ENCODE measurements around the gene ZNF709. TPM values are rescaled to one million over a fixed set of nuclear protein-coding genes. Genes with fewer than 3 reads are reported as not detected.

ZNF709 gene
- total and polyA plus RNA-seq, 2 of the 13 experiments (the other 11 are each of a cell fraction or from before 2014, with no cell fraction given) = 1.5 to 3.9 TPM

- TF ChIP-seq ZNF609 (CRISPR knock-in tag; IDR thresholded peaks at IDR 0.05; ENCODE audit: borderline replicate concordance) (peak; percentile 80), SP4 (CRISPR knock-in tag; IDR thresholded peaks at IDR 0.05) (peak; percentile 92; the same call in 1 of the 2 replicates), ZIK1 (CRISPR knock-in tag; IDR thresholded peaks at IDR 0.05; ENCODE audit: borderline replicate concordance, low read depth) (peak; percentile 72; the same call in 1 of the 2 replicates), KLF6 (CRISPR knock-in tag; IDR thresholded peaks at IDR 0.05) (peak; percentile 90; the same call in 1 of the 2 replicates), ZNF350 (CRISPR knock-in tag; IDR thresholded peaks at IDR 0.05; ENCODE audit: borderline replicate concordance, low read depth) (peak; percentile 62; the same call in 1 of the 2 replicates), ZFP37 (CRISPR knock-in tag; IDR thresholded peaks at IDR 0.05; ENCODE audit: borderline replicate concordance) (no peak), ISL2 (CRISPR knock-in tag; IDR thresholded peaks at IDR 0.05) (peak; percentile 48), LBX2 (CRISPR knock-in tag; IDR thresholded peaks at IDR 0.05; ENCODE audit: borderline replicate concordance) (no peak), ZNF768 (CRISPR knock-in tag; IDR thresholded peaks at IDR 0.05) (peak; percentile 70), RCOR2 (CRISPR knock-in tag; IDR thresholded peaks at IDR 0.05) (no peak), POLR2AphosphoS5 (IDR thresholded peaks at IDR 0.05; ENCODE audit: low read depth, low read length) (peak; percentile 95), SALL2 (CRISPR knock-in tag; IDR thresholded peaks at IDR 0.05) (peak; percentile 76), PAF1 (CRISPR knock-in tag; IDR thresholded peaks at IDR 0.05) (no peak), ZNF24 (IDR thresholded peaks at IDR 0.05) (no peak), DR1 (CRISPR knock-in tag; IDR thresholded peaks at IDR 0.05) (peak; percentile 95), CSRNP1 (CRISPR knock-in tag; IDR thresholded peaks at IDR 0.05) (peak; percentile 92), ZC3H4 (CRISPR knock-in tag; IDR thresholded peaks at IDR 0.05; ENCODE audit: borderline replicate concordance) (no peak), PITX1 (CRISPR knock-in tag; IDR thresholded peaks at IDR 0.05) (peak; percentile 43; the same call in 1 of the 2 replicates), MTERF4 (CRISPR knock-in tag; IDR thresholded peaks at IDR 0.05) (no peak), ZNF605 (CRISPR knock-in tag; IDR thresholded peaks at IDR 0.05) (peak; percentile 91), FOXO4 (CRISPR knock-in tag; conservative IDR thresholded peaks at IDR 0.05) (no peak)
Measured at GRCh38 chr19:12495002-12495802, 10.6 kb upstream of the ZNF709 start (continued).
